HepG2 (cell line): ENCODE measurements around the gene THSD4. TPM values are rescaled to one million over a fixed set of nuclear protein-coding genes. Genes with fewer than 3 reads are reported as not detected.

Experiments used
- CERS6 ChIP-seq: sonication (generic); formaldehyde crosslinking; IDR thresholded peaks from 2 replicates; pipeline ENCODE4 v1.5.0; 2020; ENCODE audit warnings: missing genetic modification reagents
- FOXA1 ChIP-seq, 2 experiments: fragments of 450-650 bp in 1 of 2; sonication (generic) in 1 of 2; formaldehyde crosslinking in 1 of 2; IDR thresholded peaks; 2 replicates each; pipeline versions ENCODE4 v1.4.0 to v1.6.1; 2016 to 2020; ENCODE audit warnings: missing genetic modification reagents in 1 of 2
- FOXO1 ChIP-seq: sonication (generic); formaldehyde crosslinking; IDR thresholded peaks from 2 replicates; pipeline ENCODE4 v1.4.0; 2020; ENCODE audit warnings: missing genetic modification reagents
- GTF2F1 ChIP-seq: fragments of 150-350 bp; IDR thresholded peaks from 2 replicates; pipeline ENCODE4 v1.6.1; 2014; ENCODE audit warnings: low read length
- KLF9 ChIP-seq: IDR thresholded peaks from 2 replicates; pipeline ENCODE4 v1.6.1; 2016; ENCODE audit warnings: low read depth
- NFYC ChIP-seq: IDR thresholded peaks from 2 replicates; pipeline ENCODE4 v1.6.1; 2016; ENCODE audit warnings: missing genetic modification reagents, missing compliant biosample characterization
- NR2F6 ChIP-seq, 2 experiments: IDR thresholded peaks; 2 replicates each; pipeline ENCODE4 v1.6.1; 2016; ENCODE audit warnings: antibody characterized with exemption in 1 of 2, mild to moderate bottlenecking in 1 of 2
- NR3C1 ChIP-seq: sonication (generic); formaldehyde crosslinking; IDR thresholded peaks from 2 replicates; pipeline ENCODE4 v1.4.0; 2020; ENCODE audit warnings: missing genetic modification reagents
- PAWR ChIP-seq: sonication (generic); formaldehyde crosslinking; IDR thresholded peaks from 2 replicates; pipeline ENCODE4 v1.4.0; 2020; ENCODE audit warnings: missing genetic modification reagents, mild to moderate bottlenecking, borderline replicate concordance
- RARG ChIP-seq: sonication (generic); formaldehyde crosslinking; IDR thresholded peaks from 2 replicates; pipeline ENCODE4 v1.4.0; 2020; ENCODE audit warnings: low read depth, mild to moderate bottlenecking, missing genetic modification reagents
- RELA ChIP-seq: sonication (generic); formaldehyde crosslinking; IDR thresholded peaks from 2 replicates; pipeline ENCODE4 v1.4.0; 2020; ENCODE audit warnings: missing genetic modification reagents
- ZBTB40 ChIP-seq, 2 experiments: fragments of 450-650 bp in 1 of 2; sonication (generic) in 1 of 2; formaldehyde crosslinking in 1 of 2; IDR thresholded peaks; 2 replicates each; pipeline versions ENCODE4 v1.6.1 to v1.8.0; 2016 to 2022; ENCODE audit warnings: antibody characterized with exemption in 1 of 2, mild to moderate bottlenecking in 1 of 2, missing genetic modification reagents in 1 of 2
- ZFP36 ChIP-seq: fragments of 150-350 bp; IDR thresholded peaks from 2 replicates; pipeline ENCODE4 v1.6.1; 2018; ENCODE audit warnings: borderline replicate concordance, low read length, low read depth; ENCODE audit not compliant: partially characterized antibody
- ZNF512B ChIP-seq: sonication (generic); formaldehyde crosslinking; IDR thresholded peaks from 2 replicates; pipeline ENCODE4 v1.5.1; 2020; ENCODE audit warnings: missing genetic modification reagents, mild to moderate bottlenecking, borderline replicate concordance
- ZNF556 ChIP-seq: sonication (generic); formaldehyde crosslinking; IDR thresholded peaks from 2 replicates; pipeline ENCODE4 v1.4.0; 2020; ENCODE audit warnings: mild to moderate bottlenecking, missing genetic modification reagents, borderline replicate concordance
- ZNF605 ChIP-seq: sonication (generic); formaldehyde crosslinking; IDR thresholded peaks from 2 replicates; pipeline ENCODE4 v1.8.0; 2022; ENCODE audit warnings: mild to moderate bottlenecking, missing genetic modification reagents
- polyA plus RNA-seq, 8 experiments: library from polyadenylated mRNA; depleted of rRNA in 3 of 8; stranded (reverse) in 7 of 8; unstranded in 1 of 8; fragments of >200 nt; fragmentation: Illumina TruSeq in 4 of 8; extraction: Trizol in 4 of 8; gene quantifications; 2 replicates each; pipeline versions ENCODE4 v1.2.1 to v1.2.3, GENCODE V29; 2011 to 2016; ENCODE audit warnings: low read depth in 4 of 8, missing spikeins in 1 of 8, mixed read lengths in 1 of 8; ENCODE audit not compliant: insufficient read depth in 1 of 8
- total RNA-seq, 5 experiments: library from RNA; depleted of rRNA; stranded (reverse); fragments of >200 nt; fragmentation: Illumina TruSeq; extraction: Trizol; gene quantifications; 2 replicates each; pipeline ENCODE4 v1.2.3, GENCODE V29; 2016; ENCODE audit warnings: low read depth in 1 of 5

The THSD4 gene
- total and polyA plus RNA-seq, 2 of the 13 experiments (the other 11 are each of a cell fraction or from before 2014, with no cell fraction given), result 0.07 to 0.21 TPM

GRCh38 chr15:71511796-71512681, 396.8 kb downstream of the THSD4 start (continued):
- TF ChIP-seq PAWR (CRISPR knock-in tag), result no peak
- TF ChIP-seq ZNF556 (CRISPR knock-in tag), result no peak
- no peak for TF ChIP-seq NFYC (CRISPR knock-in tag)
- no peak for TF ChIP-seq FOXO1 (CRISPR knock-in tag)
- TF ChIP-seq ZNF605 (CRISPR knock-in tag), result no peak
- no peak for TF ChIP-seq CERS6 (CRISPR knock-in tag)
- no peak for TF ChIP-seq NR3C1 (CRISPR knock-in tag)
- no peak for TF ChIP-seq RELA
- TF ChIP-seq GTF2F1, result no peak
- no peak for TF ChIP-seq ZNF512B
- no peak for TF ChIP-seq KLF9
- TF ChIP-seq RARG (CRISPR knock-in tag), result no peak
- no peak for TF ChIP-seq FOXA1 (IDR thresholded peaks at IDR 0.05)
- peak; percentile 34 for TF ChIP-seq FOXA1 (CRISPR knock-in tag; IDR thresholded peaks at IDR 0.05)
- no peak for TF ChIP-seq ZFP36
- peak; percentile 80 for TF ChIP-seq NR2F6 (IDR thresholded peaks at IDR 0.05)
- no peak for TF ChIP-seq NR2F6 (CRISPR knock-in tag; IDR thresholded peaks at IDR 0.05)
- no peak for TF ChIP-seq ZBTB40 (IDR thresholded peaks at IDR 0.05)
- TF ChIP-seq ZBTB40 (CRISPR knock-in tag; IDR thresholded peaks at IDR 0.05), result no peak
